K562 (cell line): Measurements from ENCODE around the gene SORCS2. TPM values are rescaled to one million over a fixed set of nuclear protein-coding genes. Genes with fewer than 3 reads are reported as not detected.
A peak's percentile ranks its signal among the peaks of the same experiment; 100 is the strongest.

Experiments used
- ATAC-seq: fragments of 200-7000 bp; cut with Tn5 transposase; 3 replicates; pipeline ENCODE4 v1.9.1; 2020; ENCODE audit warnings: moderate library complexity
- BruUV-seq: library from RNA; stranded (reverse); fragments of 400-500 nt; replicated peaks from 2 replicates; lab custom pipeline; 2021; lab: Mats Ljungman, UMichigan
- CTCF ChIA-PET: fragments of 300-600 bp; formaldehyde crosslinking; extraction: SDS; loops from one replicate; lab custom pipeline; 2021; ENCODE audit warnings: low intra/inter-chr PET ratio; lab: Yijun Ruan, JAX
- POLR2A ChIA-PET: fragments of 300-600, 350-650 bp; sonication (Branson Sonifier 250); formaldehyde crosslinking; extraction: SDS; loops from one replicate; lab custom pipeline; 2021; ENCODE audit warnings: antibody characterized with exemption, inconsistent platforms; lab: Yijun Ruan, JAX
- DNase-seq, 4 experiments: peaks; one replicate each; pipeline versions ENCODE4 v3.0.0 to v3.0.0-alpha.2; 2011 to 2018; ENCODE audit warnings: low spot score in 3 of 4, mixed read lengths in 3 of 4; ENCODE audit errors: extremely low read depth in 1 of 4
- FAIRE-seq: peaks from 2 replicates; lab custom pipeline; 2011; peaks lifted over from hg19 to GRCh38; lab: Jason Lieb, UNC
- H2AFZ ChIP-seq: 2 replicates; pipeline ENCODE4 v1.6.0; 2011; ENCODE audit warnings: low read depth, low read length, control low read depth, inconsistent platforms
- H3K27ac ChIP-seq: fragments of 200-600 bp; 3 replicates; pipeline ENCODE4 v1.8.0; 2011; ENCODE audit warnings: low read depth, mild to moderate bottlenecking, control low read depth, inconsistent platforms, low read length, moderate library complexity, mixed read lengths; ENCODE audit errors: extremely low read depth
- H3K27me3 ChIP-seq, 2 experiments: fragments of 300-600 bp in 1 of 2; 2 replicates in 1 of 2; 3 replicates in 1 of 2; pipeline versions ENCODE4 v1.6.0 to v1.8.0; 2011; ENCODE audit warnings: inconsistent platforms in 2 of 2, low read length in 2 of 2, mild to moderate bottlenecking in 1 of 2, mixed read lengths in 1 of 2, moderate library complexity in 1 of 2; ENCODE audit not compliant: control insufficient read depth in 2 of 2, insufficient read depth in 2 of 2
- H3K36me3 ChIP-seq: fragments of 300-600 bp; 3 replicates; pipeline ENCODE4 v1.8.0; 2011; ENCODE audit warnings: mild to moderate bottlenecking, low read length, inconsistent platforms; ENCODE audit not compliant: control insufficient read depth, insufficient read depth
- H3K4me1 ChIP-seq, 2 experiments: fragments of 200-600 bp in 1 of 2; replicated peaks in 1 of 2; 2 replicates in 1 of 2; 3 replicates in 1 of 2; pipeline versions ENCODE4 v1.5.1 to v1.8.0; 2011; ENCODE audit warnings: inconsistent platforms in 2 of 2, low read length in 2 of 2, mild to moderate bottlenecking in 1 of 2, mixed read lengths in 1 of 2, moderate library complexity in 1 of 2; ENCODE audit not compliant: control insufficient read depth in 2 of 2, insufficient read depth in 2 of 2
- H3K4me2 ChIP-seq: 2 replicates; pipeline ENCODE4 v1.6.1; 2011; ENCODE audit warnings: low read length, control low read depth, inconsistent platforms, mixed read lengths; ENCODE audit not compliant: insufficient read depth
- H3K4me3 ChIP-seq: fragments of 200-600 bp; sonication (generic), shearing (Covaris generic); 2 replicates; pipeline ENCODE4 v1.5.1; 2016; ENCODE audit warnings: control low read depth, inconsistent platforms
- H3K79me2 ChIP-seq: fragments of 200-600 bp; 3 replicates; pipeline ENCODE4 v1.8.0; 2011; ENCODE audit warnings: low read length, inconsistent platforms; ENCODE audit not compliant: control insufficient read depth, insufficient read depth
- H3K9ac ChIP-seq, 2 experiments: 2 replicates each; pipeline versions ENCODE4 v1.6.0 to v1.6.1; 2011; ENCODE audit warnings: low read depth in 2 of 2, low read length in 2 of 2, control low read depth in 1 of 2, inconsistent platforms in 1 of 2, mild to moderate bottlenecking in 1 of 2, mixed read lengths in 1 of 2; ENCODE audit not compliant: insufficient read depth in 1 of 2
- H3K9me1 ChIP-seq: one replicate; pipeline ENCODE4 v1.6.0; 2011; ENCODE audit warnings: inconsistent platforms, mild to moderate bottlenecking, low read length, moderate library complexity; ENCODE audit not compliant: control insufficient read depth, insufficient read depth
- H3K9me3 ChIP-seq: replicated peaks from 2 replicates; pipeline ENCODE4 v1.5.1; 2011; ENCODE audit warnings: low read depth, low read length, inconsistent platforms; ENCODE audit not compliant: control insufficient read depth, insufficient read depth
- H4K20me1 ChIP-seq: replicated peaks from 2 replicates; pipeline ENCODE4 v1.6.1; 2011; ENCODE audit warnings: low read length, inconsistent platforms, mixed read lengths; ENCODE audit not compliant: control insufficient read depth, insufficient read depth
- HDAC8 ChIP-seq: fragments of 450-650 bp; IDR thresholded peaks from 2 replicates; pipeline ENCODE4 v1.6.1; 2016; ENCODE audit warnings: mild to moderate bottlenecking, missing genetic modification characterization, moderate library complexity, missing compliant biosample characterization
- MBD1 ChIP-seq: fragments of 250-450 bp; sonication (Bioruptor Pico); IDR thresholded peaks from 2 replicates; pipeline ENCODE4 v1.8.0; 2022; ENCODE audit warnings: inconsistent platforms
- MEIS2 ChIP-seq: fragments of 450-650 bp; IDR thresholded peaks from 2 replicates; pipeline ENCODE4 v1.6.1; 2014; ENCODE audit warnings: mild to moderate bottlenecking; ENCODE audit not compliant: partially characterized antibody
- PHF8 ChIP-seq: fragments of 200-600 bp; sonication (generic); IDR thresholded peaks from 2 replicates; pipeline ENCODE4 v1.6.1; 2012; ENCODE audit warnings: mixed run types, mild to moderate bottlenecking, inconsistent platforms, low read length, moderate library complexity, borderline replicate concordance
- PHTF2 ChIP-seq: fragments of 250-450 bp; sonication (Bioruptor Pico); IDR thresholded peaks from 2 replicates; pipeline ENCODE4 v1.5.0; 2021; ENCODE audit warnings: mild to moderate bottlenecking
- PKNOX1 ChIP-seq: fragments of 450-650 bp; IDR thresholded peaks from 2 replicates; pipeline ENCODE4 v1.6.1; 2016
- POLR2AphosphoS5 ChIP-seq: IDR thresholded peaks from 2 replicates; pipeline ENCODE4 v1.6.1; 2011; ENCODE audit warnings: mild to moderate bottlenecking, low read depth, low read length, moderate library complexity; ENCODE audit not compliant: control insufficient read depth, insufficient read depth
- PTRF ChIP-seq: fragments of 450-650 bp; IDR thresholded peaks from 2 replicates; pipeline ENCODE4 v1.6.1; 2016; ENCODE audit warnings: mild to moderate bottlenecking, missing genetic modification characterization, missing compliant biosample characterization
- SIRT6 ChIP-seq: IDR thresholded peaks from one replicate; pipeline ENCODE4 v1.6.1; 2012; ENCODE audit warnings: low read depth, mild to moderate bottlenecking, control low read depth, inconsistent platforms, low read length, moderate library complexity
- SRSF7 ChIP-seq: fragments of 200-400 bp; formaldehyde crosslinking; optimal IDR thresholded peaks from 2 replicates; pipeline ENCODE3; 2017; ENCODE audit warnings: mild to moderate bottlenecking, low read depth, low read length
- WGBS: fragments of 100-300 bp; shearing (Covaris generic); methylation state at CpG from one replicate; pipeline ENCODE4 v1.1.6; 2016; ENCODE audit warnings: low coverage, mixed read lengths; ENCODE audit not compliant: insufficient coverage; ENCODE audit errors: missing lambda C conversion rate; 5-methylcytosine and 5-hydroxymethylcytosine counted together
- in situ Hi-C: fragments of 300-500 bp; cut with MboI; formaldehyde crosslinking; loops from 4 replicates; pipeline ENCODE4 v1.15.0; 2018; ENCODE audit warnings: inconsistent platforms, mixed read lengths
- intact Hi-C: fragments of 100-400 bp; cut with micrococcal nuclease; formaldehyde crosslinking; loops from 2 replicates; pipeline ENCODE4 v1.14.2; 2022
- polyA plus RNA-seq, 8 experiments: library from polyadenylated mRNA; depleted of rRNA in 4 of 8; stranded (reverse) in 5 of 8; unstranded in 3 of 8; fragments of >200 nt; fragmentation: Nextera tagmentation in 2 of 8; fragmentation: Illumina TruSeq in 1 of 8; extraction: Ambion mirVana in 2 of 8; extraction: Trizol in 1 of 8; gene quantifications; 2 replicates each; pipeline versions ENCODE4 v1.2.1 to v1.2.3, GENCODE V29; 2011 to 2014; ENCODE audit warnings: inconsistent platforms in 1 of 8, missing spikeins in 1 of 8
- total RNA-seq, 7 experiments: library from RNA; depleted of rRNA in 6 of 7; stranded (reverse); fragments of >200 nt in 6 of 7; fragmentation: Illumina TruSeq in 2 of 7; extraction: Trizol in 2 of 7; gene quantifications; 2 replicates each; pipeline versions ENCODE4 v1.2.1 to v1.2.3, GENCODE V29; 2011 to 2021; ENCODE audit warnings: low replicate concordance in 1 of 7

The SORCS2 gene
- total and polyA plus RNA-seq, 9 of the 15 experiments (the other 6 are each of a cell fraction or from before 2014, with no cell fraction given): not detected

GRCh38 chr4:7654550-7655445 lies 462.5 kb downstream of the SORCS2 start:
- no peak overlapping the region for H3K27ac ChIP-seq
- H3K4me3 ChIP-seq: no peak overlapping the region
- BruUV-seq: no TSS peak
- no peak overlapping the region for H3K9ac ChIP-seq
- H2AFZ ChIP-seq: no peak overlapping the region
- H3K36me3 ChIP-seq: no peaks in the 10 kb centered on the region
- intact Hi-C loops (no loop called here), in situ Hi-C loops (no loop called here)
- H4K20me1 ChIP-seq: peaks cover 10% of the 10 kb centered on the region
- no peak for TF ChIP-seq HDAC8 (tag)
- peaks cover 3 to 6% of the 10 kb centered on the region in 2 experiments; a peak in 2 of 5 replicates for H3K4me1 ChIP-seq
- FAIRE-seq (no peak), DNase-seq (no peak), ATAC-seq (no peak)
- no peaks in the 10 kb centered on the region for H3K9me3 ChIP-seq
- ChIA-PET POLR2A (interaction anchor here (1.0 kb wide), 1 partner anchor 9 kb away, joined by 4 read pairs; no protein-coding TSS in a partner anchor), CTCF (no interaction called here)
- H3K9me1 ChIP-seq: no peaks in the 10 kb centered on the region
- H3K4me2 ChIP-seq: no peak overlapping the region
- no peaks in the 10 kb centered on the region for H3K79me2 ChIP-seq
- WGBS: 4% methylated on average over 21 of the region's 25 CpGs
- H3K27me3 ChIP-seq: peaks cover 3 to 38% of the 10 kb centered on the region in 2 experiments; a peak in 3 of 5 replicates

GRCh38 chr4:7655511-7656243 lies 463.3 kb downstream of the SORCS2 start:
- no peak overlapping the region for H3K4me3 ChIP-seq
- no peaks in the 10 kb centered on the region for H3K9me3 ChIP-seq
- DNase-seq (peak; percentile 28 to 39 (median 36)), ATAC-seq (peak; percentile 75), FAIRE-seq (no peak)
- no peak overlapping the region for H3K27ac ChIP-seq
- H3K4me2 ChIP-seq: no peak overlapping the region
- peaks cover 10% of the 10 kb centered on the region for H4K20me1 ChIP-seq
- ChIA-PET POLR2A (interaction anchor here (0.6 kb wide), 1 partner anchor 843 kb away, joined by 3 read pairs; no protein-coding TSS in a partner anchor), CTCF (no interaction called here)
- H3K9ac ChIP-seq: no peak overlapping the region; a peak in 1 of 4 replicates
- no peaks in the 10 kb centered on the region for H3K36me3 ChIP-seq
- H2AFZ ChIP-seq: no peak overlapping the region
- H3K79me2 ChIP-seq: no peaks in the 10 kb centered on the region
- H3K4me1 ChIP-seq: peaks cover 0 to 6% of the 10 kb centered on the region in 2 experiments; a peak in 3 of 5 replicates
- no TSS peak for BruUV-seq
- H3K9me1 ChIP-seq: no peaks in the 10 kb centered on the region
- WGBS: 1% methylated on average over 29 of the region's 32 CpGs
- intact Hi-C loops: no loop called here
- peaks cover 3 to 38% of the 10 kb centered on the region in 2 experiments; a peak in 3 of 5 replicates for H3K27me3 ChIP-seq
- in situ Hi-C loops: no loop called here
- no peak for TF ChIP-seq POLR2AphosphoS5
- TF ChIP-seq MEIS2: peak; percentile 97
- TF ChIP-seq PTRF: no peak
- TF ChIP-seq SIRT6: no peak
- peak; percentile 91 for TF ChIP-seq PKNOX1
- no peak for TF ChIP-seq PHF8
- no peak for TF ChIP-seq PHTF2 (CRISPR knock-in tag)
- TF ChIP-seq SRSF7: no peak
- TF ChIP-seq MBD1 (CRISPR knock-in tag): no peak
